GM18861 (cell line): ENCODE measurements around the gene TMEM127.
"Not testable (repeated sequence)": the region's sequence is repeated elsewhere in the genome, so short reads cannot be mapped to it uniquely, and the experiment has no call there.

ENCODE experiments used
- ATAC-seq: cut with Tn5 transposase; IDR thresholded peaks from one replicate; pipeline ENCODE4 v1.9.1; 2021; ENCODE audit not compliant: unreplicated experiment

Gene TMEM127, protein sequence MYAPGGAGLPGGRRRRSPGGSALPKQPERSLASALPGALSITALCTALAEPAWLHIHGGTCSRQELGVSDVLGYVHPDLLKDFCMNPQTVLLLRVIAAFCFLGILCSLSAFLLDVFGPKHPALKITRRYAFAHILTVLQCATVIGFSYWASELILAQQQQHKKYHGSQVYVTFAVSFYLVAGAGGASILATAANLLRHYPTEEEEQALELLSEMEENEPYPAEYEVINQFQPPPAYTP

DNA sequence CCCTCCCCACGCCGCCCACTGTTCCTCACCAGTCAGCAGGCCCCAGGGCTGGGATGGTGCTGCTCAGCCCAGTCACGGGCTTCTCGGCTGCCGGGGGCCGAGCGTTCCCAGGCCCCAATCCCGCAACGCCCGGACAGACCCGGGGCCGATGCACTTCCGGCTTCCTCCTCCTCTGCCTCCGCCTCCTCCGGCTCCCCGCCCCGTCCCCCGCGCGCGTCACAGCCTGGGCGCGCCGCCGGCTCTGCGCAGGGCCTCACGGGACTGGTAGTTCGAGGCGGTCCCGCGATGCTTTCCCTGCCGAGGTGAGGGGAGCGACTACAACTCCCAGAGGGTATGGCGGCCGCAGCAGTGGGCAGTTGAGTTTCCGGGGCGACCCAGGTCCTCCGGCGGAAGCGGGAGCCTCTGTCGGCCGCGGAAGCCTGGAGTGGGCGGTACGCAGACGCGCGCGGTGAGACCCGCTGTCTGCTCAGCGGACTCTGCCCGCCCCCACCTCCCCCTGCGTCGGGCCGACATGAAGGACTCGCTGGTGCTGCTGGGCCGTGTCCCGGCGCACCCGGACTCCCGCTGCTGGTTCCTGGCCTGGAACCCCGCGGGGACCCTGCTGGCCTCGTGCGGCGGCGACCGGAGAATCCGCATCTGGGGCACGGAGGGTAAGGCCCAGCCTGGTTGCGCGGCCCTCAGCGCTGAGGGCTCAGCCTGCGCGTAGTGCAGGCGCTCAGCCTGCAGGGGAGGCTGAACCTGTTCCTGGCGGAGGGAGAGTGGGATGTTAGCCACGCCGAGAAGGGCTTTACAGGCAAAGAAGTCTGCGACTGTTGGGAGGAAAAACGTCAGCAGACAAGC is at the start of gene TMEM127, which contains the start of gene CIAO1:
TSS of gene TMEM127 (minus strand) at position 158 of the 840 bp plus-strand sequence. CDS start 616 bp downstream, outside the sequence.
TSS of gene CIAO1 (plus strand) at position 386 of the 840 bp plus-strand sequence. CDS start at position 512, 126 bp downstream.
- peak; percentile 88 for ATAC-seq

DNA sequence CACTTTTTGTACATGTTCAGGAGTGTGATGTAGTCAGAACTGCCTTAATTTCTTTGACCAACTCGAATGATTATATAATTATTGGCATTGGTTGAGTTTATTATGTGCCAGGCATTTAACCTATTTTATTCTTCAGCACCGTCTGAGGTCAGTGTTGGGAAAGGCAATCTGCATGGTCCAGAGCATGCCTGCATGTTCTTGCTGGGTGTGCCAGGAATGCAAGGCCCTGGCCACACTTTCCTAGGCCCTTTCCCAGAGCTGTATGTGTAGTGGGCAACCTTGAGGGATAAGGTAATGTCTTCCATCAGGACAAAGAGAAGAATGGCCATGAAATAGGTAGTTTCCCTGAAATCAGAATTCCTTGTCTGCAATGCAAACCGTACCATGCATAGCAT is 49.2 kb upstream of the TMEM127 start:
- no peak for ATAC-seq

GRCh38 chr2:96308248-96308647 is 42.5 kb upstream of the TMEM127 start:
- no peak for ATAC-seq

DNA sequence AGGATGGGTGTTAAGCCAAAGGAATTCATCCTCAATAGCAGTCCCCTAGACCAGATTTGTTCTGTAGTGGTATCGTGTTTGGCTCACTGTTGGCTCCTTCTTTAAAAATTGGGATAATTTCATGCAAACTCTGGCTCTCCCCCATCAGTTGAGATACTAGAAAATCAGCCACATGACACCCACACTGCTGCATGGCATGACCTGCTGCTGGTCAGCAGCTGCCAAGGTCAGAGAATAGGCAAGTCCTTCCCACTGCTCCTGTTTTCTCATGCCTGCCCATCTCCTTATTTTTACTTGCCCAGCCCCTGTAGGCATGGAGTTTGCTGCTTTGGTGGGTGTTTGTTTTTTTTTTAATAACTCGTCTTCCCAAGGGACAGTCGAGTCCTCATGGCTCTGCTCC is 40.6 kb upstream of the TMEM127 start:
- no peak for ATAC-seq

DNA sequence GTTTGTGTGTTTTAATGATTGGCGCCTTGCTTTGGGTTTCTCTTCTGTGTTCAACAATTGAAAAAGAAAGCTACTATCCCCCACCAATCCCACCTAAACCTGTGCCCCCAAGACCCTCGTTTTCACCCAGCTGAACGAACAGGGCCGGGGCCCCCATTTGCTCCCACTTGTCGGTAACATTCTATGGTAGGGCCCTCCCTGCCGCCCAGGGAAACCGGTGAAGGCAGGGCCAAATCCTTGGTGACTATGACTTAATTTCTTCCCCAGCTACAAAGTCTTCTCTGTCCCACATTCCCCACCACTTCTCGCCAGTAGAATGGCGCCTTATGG is 40.1 kb upstream of the TMEM127 start:
- no peak for ATAC-seq

GRCh38 chr2:96305091-96305978 is 39.5 kb upstream of the TMEM127 start, which contains the start of gene SNRNP200:
Gene SNRNP200 (minus strand): TSS chr2:96305546. CDS start chr2:96305437, 109 bp downstream.
- ATAC-seq, result peak; percentile 75

- ATAC-seq, result no peak
These were observed 38.8 kb upstream of the TMEM127 start for GRCh38 chr2:96304606-96305005.

DNA sequence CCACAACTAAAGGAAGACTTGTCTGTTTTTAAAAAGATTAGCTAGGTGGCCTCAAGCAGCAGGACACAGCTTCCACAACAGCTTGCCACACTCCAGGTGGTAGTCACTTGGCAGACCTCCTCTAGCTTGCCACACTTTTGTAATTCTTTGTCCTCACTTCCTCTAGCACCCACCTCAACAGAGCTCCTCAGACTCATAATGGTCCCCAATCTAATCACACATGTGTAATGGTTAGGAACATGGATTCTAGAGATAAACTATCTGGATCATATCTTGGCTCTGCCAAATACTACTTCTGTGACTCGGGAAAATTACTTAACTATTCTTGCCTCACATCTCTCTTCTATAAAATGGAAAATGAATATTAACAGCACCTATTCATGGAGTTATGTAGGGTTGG is 36.1 kb upstream of the TMEM127 start:
- ATAC-seq, result no peak

DNA sequence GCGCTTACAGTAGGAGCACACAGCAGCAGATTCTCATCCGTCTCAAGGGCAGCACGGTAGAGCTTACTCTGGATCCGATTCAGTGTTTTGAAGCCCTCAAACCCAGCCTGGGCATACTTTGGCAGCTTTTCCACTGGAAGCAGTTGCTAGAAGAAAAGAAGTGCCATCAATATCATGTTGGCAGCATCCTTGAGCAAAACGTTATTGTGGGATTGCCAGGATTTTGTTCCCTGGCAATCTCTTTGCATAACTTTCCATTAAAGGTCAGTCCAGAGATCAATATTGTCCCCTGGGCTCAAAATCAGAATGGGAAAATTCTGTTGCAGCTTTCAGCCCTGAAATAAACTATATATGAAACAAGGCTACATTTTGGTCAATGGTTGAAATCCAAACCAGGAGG is 31.1 kb upstream of the TMEM127 start:
- ATAC-seq, result no peak

GRCh38 chr2:96294271-96294670 is 28.5 kb upstream of the TMEM127 start:
- ATAC-seq, result not testable (repeated sequence)

- no peak for ATAC-seq
These were observed 26.0 kb upstream of the TMEM127 start for GRCh38 chr2:96291751-96292150.

GRCh38 chr2:96287273-96287856 is 21.6 kb upstream of the TMEM127 start:
- no peak for ATAC-seq

DNA sequence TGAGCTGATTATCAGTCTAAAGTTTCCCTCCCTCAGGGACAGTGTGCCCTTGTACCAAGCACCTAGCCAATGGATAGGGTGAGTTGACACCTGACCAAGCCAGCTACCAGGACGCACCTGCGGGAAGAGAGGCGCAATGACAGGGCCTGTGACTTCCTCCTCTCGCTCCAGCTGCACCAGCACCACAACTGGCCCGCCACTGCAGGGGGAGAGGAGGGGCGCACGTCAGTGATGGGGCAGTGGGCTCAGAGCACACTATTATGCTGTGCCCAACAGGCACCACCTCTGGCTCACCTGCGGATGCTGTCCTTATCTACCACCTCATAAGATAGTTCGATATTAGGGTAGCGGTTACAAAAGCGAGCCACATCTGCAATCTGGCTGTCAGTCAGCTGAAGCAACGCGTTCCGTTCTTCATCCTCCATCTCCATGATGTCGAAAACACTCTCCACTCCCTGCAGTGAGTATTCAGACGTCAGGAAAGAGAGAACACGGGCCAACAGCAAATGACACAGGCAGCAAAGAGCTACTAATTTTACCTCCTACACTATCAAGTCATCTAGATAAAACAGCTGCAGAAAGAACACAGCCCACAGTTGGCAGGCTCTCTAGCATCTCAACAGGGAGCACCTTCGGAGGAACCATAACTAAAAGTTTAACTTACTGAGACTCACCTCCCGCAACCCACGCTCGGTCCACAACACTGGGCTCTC is 11.1 kb upstream of the TMEM127 start:
- no peak for ATAC-seq

- ATAC-seq, result no peak
These were observed 8.7 kb upstream of the TMEM127 start for GRCh38 chr2:96274355-96275056.

- no peak for ATAC-seq
These were observed 8.0 kb upstream of the TMEM127 start for GRCh38 chr2:96273763-96274162.

- no peak for ATAC-seq
These were observed 6.2 kb upstream of the TMEM127 start for GRCh38 chr2:96271995-96272394.

DNA sequence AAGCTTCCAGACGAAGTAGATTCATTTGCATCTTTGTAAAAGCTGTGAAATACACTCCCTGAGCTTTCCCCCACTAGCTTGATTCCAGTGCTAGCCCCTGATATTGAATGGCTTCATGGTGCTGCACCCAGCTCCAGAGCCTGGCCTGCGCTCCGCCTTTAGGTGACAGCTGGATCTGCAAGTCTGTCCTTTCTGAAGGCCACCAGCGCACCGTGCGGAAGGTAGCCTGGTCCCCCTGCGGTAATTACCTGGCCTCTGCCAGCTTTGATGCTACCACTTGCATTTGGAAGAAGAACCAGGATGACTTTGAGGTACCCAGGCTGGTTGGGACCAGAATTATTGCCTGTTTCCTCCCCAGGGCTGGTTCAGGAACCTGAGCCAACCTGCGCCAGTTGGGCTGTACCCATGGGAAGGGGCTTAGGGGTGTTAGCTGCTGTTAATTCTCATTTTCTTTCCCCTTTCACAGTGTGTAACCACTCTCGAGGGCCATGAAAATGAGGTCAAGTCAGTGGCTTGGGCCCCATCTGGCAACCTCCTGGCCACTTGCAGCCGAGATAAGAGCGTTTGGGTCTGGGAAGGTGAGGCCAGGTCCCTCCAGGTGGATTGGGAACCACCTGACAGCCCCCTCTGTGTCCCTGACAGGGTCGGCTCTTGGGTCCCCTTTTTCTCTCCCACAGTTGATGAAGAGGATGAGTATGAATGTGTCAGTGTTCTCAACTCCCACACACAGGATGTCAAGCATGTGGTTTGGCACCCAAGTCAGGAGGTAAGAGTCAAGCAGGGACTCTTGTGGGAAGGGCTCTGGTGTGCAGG is 1.6 kb upstream of the TMEM127 start:
- no peak for ATAC-seq

DNA sequence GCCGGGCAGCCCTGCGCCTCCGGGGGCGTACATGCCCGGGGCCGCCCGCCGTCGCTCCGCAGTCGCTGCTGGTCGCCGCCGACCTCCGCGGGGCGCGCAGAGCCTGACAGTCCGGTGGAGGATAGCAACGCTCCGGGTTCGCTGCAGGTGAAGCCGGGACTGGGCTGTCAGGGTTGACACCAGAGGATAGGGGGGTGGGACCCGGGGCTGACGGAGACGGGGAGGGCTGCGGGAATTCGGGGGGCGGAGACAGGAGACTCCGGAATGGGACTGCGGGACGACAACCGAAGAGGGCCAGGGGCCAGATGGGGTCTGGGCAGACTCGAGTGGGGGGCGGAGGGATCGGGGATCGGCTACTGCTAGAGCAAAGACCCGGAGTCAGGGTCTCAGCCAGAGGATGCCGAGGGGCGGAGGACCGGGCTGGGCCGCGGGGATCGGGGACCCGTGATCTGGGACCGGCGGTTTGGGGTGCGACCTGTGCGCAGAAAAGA is 403 bp downstream of the TMEM127 start:
- no peak for ATAC-seq
